ENCODE results near the gene NALF2.

DNA sequence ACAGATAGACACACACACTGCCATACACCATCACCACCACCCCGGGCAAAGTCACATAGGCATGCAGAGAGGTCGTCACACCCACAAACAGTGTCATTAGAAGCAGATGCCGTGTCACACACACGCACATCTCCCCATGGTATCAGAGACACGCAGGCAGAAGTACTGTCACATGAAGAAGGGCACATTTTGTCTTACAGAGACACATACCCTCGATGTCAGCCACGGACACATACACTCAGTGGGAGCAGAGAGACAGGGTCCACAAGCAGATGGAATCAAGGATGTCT is 3.3 kb downstream of the NALF2 start:
- TF ChIP-seq POLR2AphosphoS5 (IDR thresholded peaks at IDR 0.05; ENCODE audit: low read depth) (no peak), CTCF (IDR thresholded peaks at IDR 0.05; ENCODE audit: insufficient read depth, low read length) (no peak), GABPA (IDR thresholded peaks at IDR 0.05; ENCODE audit: low read depth) (no peak), REST (IDR thresholded peaks at IDR 0.05; ENCODE audit: insufficient replicate concordance, low read depth) (no peak), SPI1 (IDR thresholded peaks at IDR 0.05; ENCODE audit: borderline replicate concordance, low read depth) (no peak)
